IMR-90 (cell line): ENCODE data around the gene UNC5A. TPM values are rescaled to one million over a fixed set of nuclear protein-coding genes. Genes with fewer than 3 reads are reported as not detected.

ENCODE experiments used
- ATAC-seq: fragments of 200-7000 bp; cut with Tn5 transposase; 2 replicates; pipeline ENCODE4 v1.9.1; 2020; ENCODE audit warnings: low read depth, mild to moderate bottlenecking, moderate library complexity
- BruUV-seq: library from RNA; stranded (reverse); fragments of 400-500 nt; replicated peaks from 2 replicates; lab custom pipeline; 2021; lab: Mats Ljungman, UMichigan
- CTCF ChIA-PET: fragments of 300-600 bp; formaldehyde crosslinking; extraction: SDS; loops from one replicate; lab custom pipeline; 2021; ENCODE audit warnings: antibody characterized with exemption; lab: Yijun Ruan, JAX
- POLR2A ChIA-PET: fragments of 300-600 bp; sonication (Branson Sonifier 250); formaldehyde crosslinking; loops from one replicate; lab custom pipeline; 2022; ENCODE audit warnings: antibody characterized with exemption; ENCODE audit not compliant: unreplicated experiment; lab: Charles Lee
- DNase-seq: peaks from one replicate; pipeline ENCODE4 v3.0.0; 2013
- H2AFZ ChIP-seq: replicated peaks from 2 replicates; pipeline ENCODE3; 2013; ENCODE audit warnings: low read length, mild to moderate bottlenecking; ENCODE audit not compliant: poor library complexity
- H2AK5ac ChIP-seq: 2 replicates; pipeline ENCODE4 v1.6.1; 2013; ENCODE audit warnings: low read depth, low read length, inconsistent platforms
- H2AK9ac ChIP-seq: replicated peaks from 2 replicates; pipeline ENCODE3; 2013; ENCODE audit warnings: mild to moderate bottlenecking, low read depth, low read length, moderate library complexity; ENCODE audit not compliant: poor library complexity
- H2BK120ac ChIP-seq: 2 replicates; pipeline ENCODE4 v1.6.1; 2013; ENCODE audit warnings: low read depth, low read length, inconsistent platforms
- H2BK15ac ChIP-seq: 3 replicates; pipeline ENCODE4 v1.6.1; 2013; ENCODE audit warnings: low read depth, low read length, inconsistent platforms
- H2BK20ac ChIP-seq: 2 replicates; pipeline ENCODE4 v1.6.1; 2013; ENCODE audit warnings: low read depth, mild to moderate bottlenecking, inconsistent platforms, low read length, moderate library complexity
- H2BK5ac ChIP-seq: 2 replicates; pipeline ENCODE4 v1.6.1; 2013; ENCODE audit warnings: mild to moderate bottlenecking, low read depth, low read length, inconsistent platforms; ENCODE audit not compliant: poor library complexity, severe bottlenecking
- H3K14ac ChIP-seq: replicated peaks from 2 replicates; pipeline ENCODE4 v1.6.1; 2013; ENCODE audit warnings: low read depth, low read length, inconsistent platforms
- H3K18ac ChIP-seq: 2 replicates; pipeline ENCODE4 v1.6.1; 2013; ENCODE audit warnings: low read depth, low read length, control low read depth
- H3K23ac ChIP-seq: 2 replicates; pipeline ENCODE4 v1.6.1; 2013; ENCODE audit warnings: low read depth, low read length, inconsistent platforms
- H3K27ac ChIP-seq: 2 replicates; pipeline ENCODE4 v1.5.1; 2013; ENCODE audit warnings: mild to moderate bottlenecking, control low read depth, low read length; ENCODE audit not compliant: insufficient read depth
- H3K27me3 ChIP-seq: 2 replicates; pipeline ENCODE4 v1.6.1; 2013; ENCODE audit warnings: low read length; ENCODE audit not compliant: control insufficient read depth, insufficient read depth
- H3K36me3 ChIP-seq: 2 replicates; pipeline ENCODE4 v1.6.1; 2013; ENCODE audit warnings: low read length, mixed read lengths; ENCODE audit not compliant: control insufficient read depth, insufficient read depth
- H3K4ac ChIP-seq: 2 replicates; pipeline ENCODE4 v1.6.1; 2013; ENCODE audit warnings: low read depth, low read length, inconsistent platforms
- H3K4me1 ChIP-seq: 2 replicates; pipeline ENCODE4 v1.6.1; 2013; ENCODE audit warnings: low read length, mixed read lengths; ENCODE audit not compliant: control insufficient read depth, insufficient read depth
- H3K4me2 ChIP-seq: 2 replicates; pipeline ENCODE4 v1.6.1; 2013; ENCODE audit warnings: low read depth, mild to moderate bottlenecking, control low read depth, low read length, moderate library complexity
- H3K4me3 ChIP-seq: 2 replicates; pipeline ENCODE4 v1.5.1; 2013; ENCODE audit warnings: low read depth, mild to moderate bottlenecking, control low read depth, low read length, moderate library complexity; ENCODE audit not compliant: insufficient read depth
- H3K56ac ChIP-seq: 2 replicates; pipeline ENCODE4 v1.6.1; 2013; ENCODE audit warnings: low read length, inconsistent platforms; ENCODE audit not compliant: insufficient read depth; ENCODE audit errors: extremely low read depth
- H3K79me1 ChIP-seq, 2 experiments: 2 replicates each; pipeline ENCODE4 v1.6.1; 2013; ENCODE audit warnings: low read length in 2 of 2, inconsistent platforms in 1 of 2, low read depth in 1 of 2
- H3K9ac ChIP-seq: 2 replicates; pipeline ENCODE4 v1.6.1; 2013; ENCODE audit warnings: low read depth, low read length, control low read depth
- H3K9me1 ChIP-seq: 2 replicates; pipeline ENCODE4 v1.6.1; 2013; ENCODE audit warnings: low read length, inconsistent platforms; ENCODE audit not compliant: insufficient read depth
- H3K9me3 ChIP-seq: 2 replicates; pipeline ENCODE4 v1.6.1; 2013; ENCODE audit warnings: low read length; ENCODE audit not compliant: control insufficient read depth, insufficient read depth
- H4K20me1 ChIP-seq: 2 replicates; pipeline ENCODE4 v1.6.1; 2013; ENCODE audit warnings: low read length, inconsistent platforms; ENCODE audit not compliant: insufficient read depth
- H4K5ac ChIP-seq: 2 replicates; pipeline ENCODE4 v1.6.1; 2013; ENCODE audit warnings: mild to moderate bottlenecking, low read depth, low read length, control low read depth
- H4K8ac ChIP-seq, 2 experiments: 2 replicates each; pipeline ENCODE4 v1.6.1; 2013; ENCODE audit warnings: low read depth in 2 of 2, low read length in 2 of 2, control low read depth in 1 of 2, inconsistent platforms in 1 of 2
- H4K91ac ChIP-seq: 2 replicates; pipeline ENCODE4 v1.6.1; 2013; ENCODE audit warnings: low read depth, low read length, inconsistent platforms; ENCODE audit not compliant: insufficient read depth
- BHLHE40 ChIP-seq: fragments of 150-350 bp; IDR thresholded peaks from 2 replicates; pipeline ENCODE4 v1.6.1; 2016; ENCODE audit warnings: mild to moderate bottlenecking, low read depth, low read length
- CEBPB ChIP-seq: IDR thresholded peaks from 2 replicates; pipeline ENCODE4 v1.6.1; 2012; ENCODE audit warnings: low read depth, low read length, improper control_type of control experiment
- CHD1 ChIP-seq: IDR thresholded peaks from 2 replicates; pipeline ENCODE4 v1.6.1; 2012; ENCODE audit warnings: low read depth, low read length, improper control_type of control experiment
- ELK1 ChIP-seq: fragments of 150-350 bp; IDR thresholded peaks from 2 replicates; pipeline ENCODE4 v1.6.1; 2016; ENCODE audit warnings: low read depth, mild to moderate bottlenecking, low read length, moderate library complexity, borderline replicate concordance
- FOS ChIP-seq: fragments of 150-350 bp; IDR thresholded peaks from 2 replicates; pipeline ENCODE4 v1.6.1; 2016; ENCODE audit warnings: low read depth, low read length
- MAFK ChIP-seq: IDR thresholded peaks from 2 replicates; pipeline ENCODE4 v1.6.1; 2012; ENCODE audit warnings: low read depth, low read length, improper control_type of control experiment
- MAZ ChIP-seq: IDR thresholded peaks from 2 replicates; pipeline ENCODE4 v1.6.1; 2012; ENCODE audit warnings: low read depth, mild to moderate bottlenecking, low read length, improper control_type of control experiment, moderate library complexity, borderline replicate concordance
- MXI1 ChIP-seq: IDR thresholded peaks from 2 replicates; pipeline ENCODE4 v1.6.1; 2012; ENCODE audit warnings: low read depth, mild to moderate bottlenecking, low read length, moderate library complexity, borderline replicate concordance
- NFE2L2 ChIP-seq: fragments of 150-350 bp; IDR thresholded peaks from 2 replicates; pipeline ENCODE4 v1.6.1; 2016; ENCODE audit warnings: low read depth, mild to moderate bottlenecking, low read length
- POLR2A ChIP-seq: IDR thresholded peaks from 2 replicates; pipeline ENCODE4 v1.6.1; 2012; ENCODE audit warnings: mild to moderate bottlenecking, low read depth, low read length
- RAD21 ChIP-seq: IDR thresholded peaks from 2 replicates; pipeline ENCODE4 v1.6.1; 2012; ENCODE audit warnings: low read length, improper control_type of control experiment
- RCOR1 ChIP-seq: IDR thresholded peaks from 2 replicates; pipeline ENCODE4 v1.6.1; 2012; ENCODE audit warnings: mild to moderate bottlenecking, low read length, improper control_type of control experiment; ENCODE audit not compliant: insufficient replicate concordance
- RFX5 ChIP-seq: IDR thresholded peaks from 2 replicates; pipeline ENCODE4 v1.8.0; 2012; ENCODE audit warnings: low read depth, mild to moderate bottlenecking, low read length, moderate library complexity
- SMC3 ChIP-seq: fragments of 150-350 bp; IDR thresholded peaks from 2 replicates; pipeline ENCODE4 v1.6.1; 2016; ENCODE audit warnings: low read depth, mild to moderate bottlenecking, antibody characterized with exemption, low read length, moderate library complexity
- WGBS, 2 experiments: methylation state at CpG; one replicate each; pipeline versions ENCODE4 v1.1.5 to v1.1.7; 2013; ENCODE audit warnings: missing lambda C conversion rate in 2 of 2; ENCODE audit not compliant: insufficient read length in 1 of 2; ENCODE audit errors: extremely low coverage in 2 of 2; 5-methylcytosine and 5-hydroxymethylcytosine counted together
- dilution Hi-C: fragments of 300-500 bp; cut with HindIII; formaldehyde crosslinking; loops from one replicate; pipeline ENCODE4 v1.14.3; 2018; ENCODE audit warnings: low sequenced_read_pairs; ENCODE audit not compliant: unreplicated experiment
- in situ Hi-C: fragments of 300-500 bp; cut with MboI; formaldehyde crosslinking; loops from 3 replicates; pipeline ENCODE4 v1.14.3; 2019; ENCODE audit warnings: low sequenced_read_pairs, inconsistent platforms, mixed read lengths
- intact Hi-C: fragments of 100-400 bp; cut with micrococcal nuclease; formaldehyde crosslinking; loops from 2 replicates; pipeline ENCODE4 v1.10.0; 2022
- polyA plus RNA-seq, 3 experiments: library from polyadenylated mRNA; depleted of rRNA; stranded (reverse); fragments of >200 nt; gene quantifications; 2 replicates each; pipeline ENCODE4 v1.2.3, GENCODE V29; 2012; ENCODE audit warnings: low replicate concordance in 1 of 3
- total RNA-seq: library from RNA; depleted of rRNA; stranded (reverse); fragments of >200 nt; gene quantifications from 2 replicates; pipeline ENCODE4 v1.2.3, GENCODE V29; 2012
- TF ChIP-seq, protein P1 (sequence below): conservative IDR thresholded peaks from 2 replicates; pipeline ENCODE4 v1.5.1; 2012; ENCODE audit warnings: mild to moderate bottlenecking, low read depth, low read length, improper control_type of control experiment
- TF ChIP-seq, protein P2 (sequence below): fragments of 150-350 bp; IDR thresholded peaks from 2 replicates; pipeline ENCODE4 v1.6.1; 2017; ENCODE audit warnings: mild to moderate bottlenecking, antibody characterized with exemption, low read length, low read depth

Gene UNC5A
- total and polyA plus RNA-seq, 2 of the 4 experiments (the other 2 are of a cell fraction) = not detected

DNA sequence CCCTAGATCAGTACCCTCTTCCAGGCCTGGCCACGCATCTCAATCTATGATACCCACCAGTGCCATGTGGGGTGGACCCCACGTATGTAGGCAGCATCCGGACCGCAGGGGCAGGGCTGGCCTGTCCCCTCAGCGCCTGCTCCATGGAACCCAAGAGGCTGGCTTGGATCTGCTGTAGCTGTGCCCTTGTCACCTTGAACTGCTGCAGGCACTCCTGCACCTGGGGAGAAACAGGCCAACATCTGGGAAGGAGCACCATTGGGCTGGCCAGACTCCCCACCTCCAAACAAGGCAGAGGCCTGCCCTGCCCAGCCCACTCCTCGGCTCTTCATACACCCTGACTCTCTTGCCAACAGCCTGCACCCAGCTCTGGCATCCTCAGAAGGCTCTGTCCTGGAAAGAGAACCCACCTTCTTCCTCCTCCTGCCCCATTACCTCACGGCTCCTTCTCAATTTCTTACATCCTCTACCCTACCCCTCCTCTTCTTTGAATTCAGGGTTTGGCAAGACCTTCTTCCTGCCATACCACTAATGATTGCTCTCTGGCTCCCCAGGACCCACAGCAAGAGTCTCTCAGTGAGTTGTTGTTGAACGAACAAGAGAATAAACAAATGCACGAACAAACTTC lies 81.1 kb downstream of the UNC5A start:
- BruUV-seq = no TSS peak
- in situ Hi-C loops = no loop called here

More for the DNA sequence above, 81.1 kb downstream of the UNC5A start:
- Histone ChIP-seq H2AK5ac (no peak overlapping the region), H3K27ac (no peak overlapping the region), H3K56ac (no peak overlapping the region), H4K91ac (no peak overlapping the region), H3K9me1 (no peaks in the 10 kb centered on the region), H3K79me1 (no peaks in the 10 kb centered on the region), H3K4me3 (no peak overlapping the region), H3K4me2 (no peak overlapping the region), H4K8ac (no peak overlapping the region), H3K9me3 (no peaks in the 10 kb centered on the region), H2BK120ac (no peak overlapping the region), H3K4ac (no peak overlapping the region), H2BK5ac (no peak overlapping the region), H3K18ac (no peak overlapping the region), H2BK15ac (no peak overlapping the region), H3K4me1 (no peaks in the 10 kb centered on the region), H3K27me3 (peaks cover 45% of the 10 kb centered on the region), H2BK20ac (no peak overlapping the region), H3K14ac (no peak overlapping the region), H4K5ac (no peak overlapping the region), H3K36me3 (no peaks in the 10 kb centered on the region), H4K20me1 (no peaks in the 10 kb centered on the region; the same call in 1 of the 2 replicates), H2AFZ (no peak overlapping the region), H3K9ac (no peak overlapping the region), H3K23ac (no peak overlapping the region), H2AK9ac (no peak overlapping the region)
- DNase-seq = no peak
- ChIA-PET CTCF (no interaction called here), POLR2A (no interaction called here)
- intact Hi-C loops = no loop called here
- dilution Hi-C loops = no loop called here
- TF ChIP-seq NFE2L2 (no peak), BHLHE40 (no peak), CHD1 (no peak), MXI1 (no peak), RFX5 (no peak), POLR2A (no peak), FOS (no peak), SMC3 (no peak), MAFK (no peak), RAD21 (no peak), ELK1 (no peak), MAZ (no peak), CEBPB (no peak), RCOR1 (no peak)
- TF ChIP-seq, protein P1, sequence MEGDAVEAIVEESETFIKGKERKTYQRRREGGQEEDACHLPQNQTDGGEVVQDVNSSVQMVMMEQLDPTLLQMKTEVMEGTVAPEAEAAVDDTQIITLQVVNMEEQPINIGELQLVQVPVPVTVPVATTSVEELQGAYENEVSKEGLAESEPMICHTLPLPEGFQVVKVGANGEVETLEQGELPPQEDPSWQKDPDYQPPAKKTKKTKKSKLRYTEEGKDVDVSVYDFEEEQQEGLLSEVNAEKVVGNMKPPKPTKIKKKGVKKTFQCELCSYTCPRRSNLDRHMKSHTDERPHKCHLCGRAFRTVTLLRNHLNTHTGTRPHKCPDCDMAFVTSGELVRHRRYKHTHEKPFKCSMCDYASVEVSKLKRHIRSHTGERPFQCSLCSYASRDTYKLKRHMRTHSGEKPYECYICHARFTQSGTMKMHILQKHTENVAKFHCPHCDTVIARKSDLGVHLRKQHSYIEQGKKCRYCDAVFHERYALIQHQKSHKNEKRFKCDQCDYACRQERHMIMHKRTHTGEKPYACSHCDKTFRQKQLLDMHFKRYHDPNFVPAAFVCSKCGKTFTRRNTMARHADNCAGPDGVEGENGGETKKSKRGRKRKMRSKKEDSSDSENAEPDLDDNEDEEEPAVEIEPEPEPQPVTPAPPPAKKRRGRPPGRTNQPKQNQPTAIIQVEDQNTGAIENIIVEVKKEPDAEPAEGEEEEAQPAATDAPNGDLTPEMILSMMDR = no peak
- TF ChIP-seq, protein P2, sequence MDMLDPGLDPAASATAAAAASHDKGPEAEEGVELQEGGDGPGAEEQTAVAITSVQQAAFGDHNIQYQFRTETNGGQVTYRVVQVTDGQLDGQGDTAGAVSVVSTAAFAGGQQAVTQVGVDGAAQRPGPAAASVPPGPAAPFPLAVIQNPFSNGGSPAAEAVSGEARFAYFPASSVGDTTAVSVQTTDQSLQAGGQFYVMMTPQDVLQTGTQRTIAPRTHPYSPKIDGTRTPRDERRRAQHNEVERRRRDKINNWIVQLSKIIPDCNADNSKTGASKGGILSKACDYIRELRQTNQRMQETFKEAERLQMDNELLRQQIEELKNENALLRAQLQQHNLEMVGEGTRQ = no peak
- no peak for ATAC-seq
- WGBS, 2 experiments = 72% methylated on average over 6 of the region's 9 CpGs; no CpG with 5 or more reads in 1 of the 2 experiments
